IMR-90 (cell line): ENCODE measurements around the gene ZACN.

ENCODE experiments used
- BHLHE40 ChIP-seq: fragments of 150-350 bp; IDR thresholded peaks from 2 replicates; pipeline ENCODE4 v1.6.1; 2016; ENCODE audit warnings: mild to moderate bottlenecking, low read depth, low read length
- CEBPB ChIP-seq: IDR thresholded peaks from 2 replicates; pipeline ENCODE4 v1.6.1; 2012; ENCODE audit warnings: low read depth, low read length, improper control_type of control experiment
- CHD1 ChIP-seq: IDR thresholded peaks from 2 replicates; pipeline ENCODE4 v1.6.1; 2012; ENCODE audit warnings: low read depth, low read length, improper control_type of control experiment
- CTCF ChIP-seq: conservative IDR thresholded peaks from 2 replicates; pipeline ENCODE4 v1.5.1; 2012; ENCODE audit warnings: mild to moderate bottlenecking, low read depth, low read length, improper control_type of control experiment
- ELK1 ChIP-seq: fragments of 150-350 bp; IDR thresholded peaks from 2 replicates; pipeline ENCODE4 v1.6.1; 2016; ENCODE audit warnings: low read depth, mild to moderate bottlenecking, low read length, moderate library complexity, borderline replicate concordance
- FOS ChIP-seq: fragments of 150-350 bp; IDR thresholded peaks from 2 replicates; pipeline ENCODE4 v1.6.1; 2016; ENCODE audit warnings: low read depth, low read length
- MAFK ChIP-seq: IDR thresholded peaks from 2 replicates; pipeline ENCODE4 v1.6.1; 2012; ENCODE audit warnings: low read depth, low read length, improper control_type of control experiment
- MAZ ChIP-seq: IDR thresholded peaks from 2 replicates; pipeline ENCODE4 v1.6.1; 2012; ENCODE audit warnings: low read depth, mild to moderate bottlenecking, low read length, improper control_type of control experiment, moderate library complexity, borderline replicate concordance
- MXI1 ChIP-seq: IDR thresholded peaks from 2 replicates; pipeline ENCODE4 v1.6.1; 2012; ENCODE audit warnings: low read depth, mild to moderate bottlenecking, low read length, moderate library complexity, borderline replicate concordance
- POLR2A ChIP-seq: IDR thresholded peaks from 2 replicates; pipeline ENCODE4 v1.6.1; 2012; ENCODE audit warnings: mild to moderate bottlenecking, low read depth, low read length
- RAD21 ChIP-seq: IDR thresholded peaks from 2 replicates; pipeline ENCODE4 v1.6.1; 2012; ENCODE audit warnings: low read length, improper control_type of control experiment
- RCOR1 ChIP-seq: IDR thresholded peaks from 2 replicates; pipeline ENCODE4 v1.6.1; 2012; ENCODE audit warnings: mild to moderate bottlenecking, low read length, improper control_type of control experiment; ENCODE audit not compliant: insufficient replicate concordance
- SMC3 ChIP-seq: fragments of 150-350 bp; IDR thresholded peaks from 2 replicates; pipeline ENCODE4 v1.6.1; 2016; ENCODE audit warnings: low read depth, mild to moderate bottlenecking, antibody characterized with exemption, low read length, moderate library complexity
- USF2 ChIP-seq: fragments of 150-350 bp; IDR thresholded peaks from 2 replicates; pipeline ENCODE4 v1.6.1; 2017; ENCODE audit warnings: mild to moderate bottlenecking, antibody characterized with exemption, low read length, low read depth

GRCh38 chr17:76065775-76066174 is 13.2 kb upstream of the ZACN start:
- TF ChIP-seq USF2 (no peak), POLR2A (no peak), CTCF (no peak), MAFK (no peak), RAD21 (no peak), CHD1 (no peak), SMC3 (no peak), FOS (no peak), RCOR1 (no peak), BHLHE40 (no peak), CEBPB (no peak), MXI1 (no peak), MAZ (no peak), ELK1 (no peak)
